ENCODE measurements around the gene LSM7. TPM values are rescaled to one million over a fixed set of nuclear protein-coding genes. Genes with fewer than 3 reads are reported as not detected.

The LSM7 gene
- total and polyA plus RNA-seq, 9 of the 15 experiments (the other 6 are each of a cell fraction or from before 2014, with no cell fraction given) = 40.5 to 690 (median 265) TPM

GRCh38 chr19:2331601-2332246 lies 3.3 kb upstream of the LSM7 start:
- H3K36me3 ChIP-seq (ENCODE audit: control insufficient read depth, insufficient read depth, low read length) = peaks cover 30% of the 10 kb centered on the region
- 83% methylated on average over 9 of the region's 12 CpGs for WGBS (ENCODE audit: insufficient coverage, low coverage, missing lambda C conversion rate)
- peak overlapping the region; percentile 25 to 28; a peak in 2 of 4 replicates for H3K9ac ChIP-seq (ENCODE audit: insufficient read depth in 1 of 2, low read depth in 2 of 2, low read length in 2 of 2)
- ChIA-PET CTCF (ENCODE audit: low intra/inter-chr PET ratio) (interaction anchor here (0.6 kb wide), 1 partner anchor 12 kb away, joined by 4 read pairs; no protein-coding TSS in a partner anchor), POLR2A (interaction anchor here (0.7 to 1.2 kb wide), 5 partner anchors 14 to 1257 kb away, joined by 3 read pairs; no protein-coding TSS in a partner anchor)
- no peak overlapping the region for H2AFZ ChIP-seq (ENCODE audit: low read depth, low read length)
- H3K4me3 ChIP-seq = no peak overlapping the region
- peaks cover 89% of the 10 kb centered on the region for H3K79me2 ChIP-seq (ENCODE audit: control insufficient read depth, insufficient read depth, low read length)
- intact Hi-C loops (cut with micrococcal nuclease) = no loop called here
- peaks cover 2% of the 10 kb centered on the region for H3K9me3 ChIP-seq (replicated peaks; ENCODE audit: control insufficient read depth, insufficient read depth, low read depth, low read length)
- no peak overlapping the region for H3K4me2 ChIP-seq (ENCODE audit: insufficient read depth, low read length)
- H3K27me3 ChIP-seq (ENCODE audit: control insufficient read depth in 2 of 2, insufficient read depth in 2 of 2, low read length in 2 of 2) = no peaks in the 10 kb centered on the region
- TF ChIP-seq CREBBP (IDR thresholded peaks at IDR 0.05; ENCODE audit: low read depth, low read length) (no peak), ZBTB40 (IDR thresholded peaks at IDR 0.05) (peak; percentile 92), ZBTB40 (CRISPR knock-in tag; IDR thresholded peaks at IDR 0.05) (peak; percentile 78), PRPF4 (IDR thresholded peaks at IDR 0.05; ENCODE audit: insufficient read depth, low read depth, low read length, poor library complexity, severe bottlenecking) (no peak), POLR3G (IDR thresholded peaks at IDR 0.05; ENCODE audit: extremely low read depth, insufficient read length, insufficient replicate concordance) (no peak), NFIC (IDR thresholded peaks at IDR 0.05) (peak; percentile 68)
- DNase-seq (ENCODE audit: extremely low read depth in 1 of 4, low spot score in 3 of 4) = no peak
- ATAC-seq = no peak
- no peaks in the 10 kb centered on the region for H4K20me1 ChIP-seq (replicated peaks; ENCODE audit: control insufficient read depth, insufficient read depth, low read length)
- H3K9me1 ChIP-seq (ENCODE audit: control insufficient read depth, insufficient read depth, low read length) = no peaks in the 10 kb centered on the region
- peaks cover 28 to 71% of the 10 kb centered on the region in 2 experiments; a peak in 4 of 5 replicates for H3K4me1 ChIP-seq (replicated peaks in 1 of 2; ENCODE audit: control insufficient read depth in 2 of 2, insufficient read depth in 2 of 2, low read length in 2 of 2)
- in situ Hi-C loops (cut with MboI) = no loop called here
- peak; percentile 15 for FAIRE-seq
- BruUV-seq (replicated peaks) = no TSS peak
- H3K27ac ChIP-seq (ENCODE audit: extremely low read depth, low read depth, low read length) = no peak overlapping the region; the same call in 2 of the 3 replicates

All from K562 (cell line).